ENCODE results near the gene ELOVL5.

The ELOVL5 gene

DNA sequence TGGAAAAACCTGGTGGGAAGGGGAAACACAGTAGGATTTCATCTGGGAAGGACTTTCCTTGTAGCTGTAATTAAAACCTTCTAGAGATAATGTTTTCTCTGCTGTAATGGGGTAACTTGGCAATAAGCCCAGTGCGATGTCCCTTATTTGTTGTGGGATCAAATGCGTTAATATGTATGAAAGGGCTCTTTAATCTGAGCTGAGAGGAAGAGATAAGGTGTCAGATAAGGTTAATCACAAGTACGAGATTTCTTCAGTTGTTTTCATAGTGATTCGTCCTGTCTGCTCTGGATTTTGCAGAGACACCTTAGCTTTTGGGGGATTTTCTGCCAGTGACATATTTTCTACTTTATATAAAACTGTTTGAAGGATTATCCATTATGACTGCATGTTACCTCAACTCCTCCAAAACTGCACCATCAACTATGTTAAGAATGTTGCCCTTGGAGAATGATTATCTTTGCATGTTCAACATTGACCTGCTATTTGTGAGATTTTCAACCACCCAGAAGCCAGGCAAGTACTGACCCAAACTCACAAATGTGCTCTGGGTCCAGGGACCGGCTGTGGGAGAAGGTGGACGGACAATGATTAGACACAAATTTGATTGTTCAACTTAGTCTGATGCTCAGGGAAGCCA lies 21.2 kb upstream of the ELOVL5 start:
- TF ChIP-seq, protein P1, sequence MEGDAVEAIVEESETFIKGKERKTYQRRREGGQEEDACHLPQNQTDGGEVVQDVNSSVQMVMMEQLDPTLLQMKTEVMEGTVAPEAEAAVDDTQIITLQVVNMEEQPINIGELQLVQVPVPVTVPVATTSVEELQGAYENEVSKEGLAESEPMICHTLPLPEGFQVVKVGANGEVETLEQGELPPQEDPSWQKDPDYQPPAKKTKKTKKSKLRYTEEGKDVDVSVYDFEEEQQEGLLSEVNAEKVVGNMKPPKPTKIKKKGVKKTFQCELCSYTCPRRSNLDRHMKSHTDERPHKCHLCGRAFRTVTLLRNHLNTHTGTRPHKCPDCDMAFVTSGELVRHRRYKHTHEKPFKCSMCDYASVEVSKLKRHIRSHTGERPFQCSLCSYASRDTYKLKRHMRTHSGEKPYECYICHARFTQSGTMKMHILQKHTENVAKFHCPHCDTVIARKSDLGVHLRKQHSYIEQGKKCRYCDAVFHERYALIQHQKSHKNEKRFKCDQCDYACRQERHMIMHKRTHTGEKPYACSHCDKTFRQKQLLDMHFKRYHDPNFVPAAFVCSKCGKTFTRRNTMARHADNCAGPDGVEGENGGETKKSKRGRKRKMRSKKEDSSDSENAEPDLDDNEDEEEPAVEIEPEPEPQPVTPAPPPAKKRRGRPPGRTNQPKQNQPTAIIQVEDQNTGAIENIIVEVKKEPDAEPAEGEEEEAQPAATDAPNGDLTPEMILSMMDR (IDR thresholded peaks at IDR 0.05; ENCODE audit: low read depth, low read length) = no peak

DNA sequence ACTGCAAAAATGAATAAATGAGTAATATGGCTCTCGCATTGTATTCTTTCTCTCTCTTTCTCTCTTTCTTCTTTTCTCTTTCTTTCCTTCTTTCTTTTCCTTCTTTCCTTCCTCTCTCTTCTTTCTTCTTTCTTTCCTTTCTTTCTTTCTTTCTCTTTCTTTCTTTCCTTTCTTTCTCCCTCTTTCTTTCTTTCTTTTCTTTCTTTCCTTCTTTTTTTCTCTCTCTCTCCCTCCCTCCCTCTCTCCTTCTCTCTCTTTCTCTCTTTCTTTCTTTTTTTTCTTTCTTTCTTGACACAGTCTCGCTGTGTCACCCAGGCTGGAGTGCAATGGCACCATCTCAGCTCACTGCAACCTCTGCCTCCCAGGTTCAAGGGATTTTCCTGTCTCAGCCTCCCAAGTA lies 20.3 kb upstream of the ELOVL5 start:
- no peak overlapping the region for H3K4me3 ChIP-seq (ENCODE audit: low read depth, low read length)
- TF ChIP-seq, protein P1 (IDR thresholded peaks at IDR 0.05; ENCODE audit: low read depth, low read length) = no peak

More for the DNA sequence above, 21.2 kb upstream of the ELOVL5 start:
- no peak overlapping the region for H3K4me3 ChIP-seq (ENCODE audit: low read depth, low read length)

DNA sequence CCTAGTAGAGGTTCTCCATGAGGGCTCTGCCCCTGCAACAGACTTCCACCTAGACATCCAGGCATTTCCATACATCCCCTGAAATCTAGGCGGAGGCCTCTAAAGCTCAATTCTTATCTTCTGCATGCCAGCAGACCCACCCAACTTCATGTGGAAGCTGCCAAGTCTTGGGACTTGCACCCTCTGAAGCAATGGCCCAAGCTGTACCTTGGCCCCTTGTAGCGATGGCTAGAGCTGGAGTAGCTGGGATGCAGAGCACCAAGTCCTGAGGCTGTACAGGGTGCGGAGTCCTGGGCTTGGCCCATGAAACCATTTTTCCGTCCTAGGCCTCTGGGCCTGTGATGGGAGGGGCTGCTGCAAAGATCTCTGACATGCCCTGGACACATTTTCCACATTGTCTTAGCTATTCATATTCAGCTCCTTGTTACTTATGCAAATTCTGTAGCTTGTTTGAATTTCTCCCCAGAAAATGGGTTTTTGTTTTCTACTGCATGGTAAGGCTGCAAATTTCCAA lies 17.4 kb upstream of the ELOVL5 start:
- TF ChIP-seq, protein P1 (IDR thresholded peaks at IDR 0.05; ENCODE audit: low read depth, low read length) = no peak
- H3K4me3 ChIP-seq (ENCODE audit: low read depth, low read length) = no peak overlapping the region

DNA sequence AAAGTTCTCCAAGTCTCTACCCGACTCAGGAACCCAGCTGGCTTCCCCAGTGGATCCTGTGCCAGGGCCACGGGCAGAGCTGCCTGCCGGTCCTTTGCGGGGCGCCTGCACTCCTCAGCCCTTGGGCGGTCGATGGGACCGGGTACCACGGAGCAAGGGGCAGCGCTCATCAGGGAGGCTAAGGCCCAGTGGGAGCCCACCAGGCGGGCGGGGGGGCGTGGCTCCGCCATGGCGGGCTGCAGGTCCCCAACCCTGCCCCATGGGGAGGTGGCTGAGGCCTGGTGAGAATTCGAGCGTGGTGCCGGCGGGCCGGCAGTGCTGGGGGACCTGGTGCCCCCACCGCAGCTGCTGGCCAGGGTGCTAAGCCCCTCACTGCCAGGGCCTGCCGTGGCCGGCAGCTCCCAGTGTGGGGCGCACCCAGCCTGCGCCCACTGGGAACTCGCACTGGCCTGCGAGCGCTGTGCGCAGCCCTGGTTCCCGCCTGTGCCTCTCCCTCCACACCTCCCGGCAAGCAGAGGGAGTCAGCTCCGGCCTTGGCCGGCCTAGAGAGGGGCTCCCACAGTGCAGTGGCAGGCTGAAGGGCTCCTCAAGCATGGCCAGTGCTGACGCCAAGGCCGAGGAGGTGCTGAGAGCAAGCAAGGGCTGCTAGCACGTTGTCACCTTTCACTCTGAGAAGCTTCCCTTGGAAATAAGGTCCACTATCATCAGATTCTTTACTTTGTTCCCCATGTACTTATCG lies 14.8 kb upstream of the ELOVL5 start:
- TF ChIP-seq, protein P1 (IDR thresholded peaks at IDR 0.05; ENCODE audit: low read depth, low read length) = no peak
- no peak overlapping the region for H3K4me3 ChIP-seq (ENCODE audit: low read depth, low read length)

DNA sequence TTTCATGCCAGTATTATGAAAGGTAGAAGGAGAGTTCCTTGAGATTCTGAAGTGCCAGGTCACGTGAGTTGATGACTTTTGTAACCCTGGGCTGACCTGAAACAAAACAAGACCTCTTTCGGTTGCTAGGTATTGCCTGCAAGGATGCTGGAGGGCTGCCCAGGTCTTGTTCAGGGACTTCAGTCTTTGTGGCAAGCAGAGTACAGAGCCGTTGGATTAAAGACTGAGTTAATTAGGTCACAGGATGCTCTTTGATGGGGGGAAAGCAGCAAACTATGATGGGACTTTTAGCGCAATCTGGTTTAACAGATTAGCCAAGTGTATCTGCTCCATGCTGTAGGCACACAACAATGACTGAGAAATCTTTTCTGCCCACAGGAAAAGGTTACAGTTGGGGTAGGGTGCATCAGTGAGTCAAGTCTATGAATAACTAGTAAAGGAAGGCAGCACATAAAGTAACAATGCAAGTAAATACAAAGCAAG lies 12.8 kb upstream of the ELOVL5 start:
- TF ChIP-seq, protein P1 (IDR thresholded peaks at IDR 0.05; ENCODE audit: low read depth, low read length) = no peak
- H3K4me3 ChIP-seq (ENCODE audit: low read depth, low read length) = no peak overlapping the region

DNA sequence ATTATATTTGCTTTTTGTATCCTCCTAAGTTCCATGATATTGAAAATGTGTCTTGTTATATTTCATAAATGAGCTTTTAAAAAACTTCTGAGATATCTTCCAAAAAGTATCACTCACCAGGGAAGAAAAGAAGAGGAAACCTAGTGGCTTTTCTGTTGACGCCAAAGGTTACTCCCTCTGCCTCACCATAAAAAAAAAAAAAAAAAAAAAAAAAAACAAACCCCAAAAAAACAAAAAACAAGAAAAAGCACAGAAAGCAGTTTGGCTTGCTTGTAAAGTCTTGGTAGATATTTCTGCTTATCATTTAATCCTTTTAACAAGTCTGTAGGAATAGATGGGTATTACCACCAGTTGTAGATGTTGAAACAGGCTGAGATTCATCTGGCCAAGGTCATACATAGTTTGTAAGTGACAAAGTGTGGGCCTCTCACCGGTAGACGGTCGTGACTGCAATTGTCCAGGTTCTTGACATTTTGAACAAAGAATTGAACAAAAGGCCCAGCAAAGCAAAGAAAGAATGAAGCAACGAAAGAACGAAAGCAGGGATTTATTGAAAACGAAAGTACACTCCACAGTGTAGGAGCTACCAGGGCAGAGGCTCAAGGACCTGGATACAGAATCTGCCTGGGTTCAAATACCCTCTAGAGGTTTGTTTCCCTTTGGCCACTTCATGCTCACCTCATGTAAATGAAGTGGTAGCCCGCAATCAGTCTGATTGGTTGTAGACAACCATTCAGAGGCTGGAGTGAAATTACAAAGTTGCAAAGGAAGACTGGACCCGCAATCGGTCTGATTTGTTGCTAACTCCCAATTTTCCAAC lies 11.6 kb upstream of the ELOVL5 start:
- peak overlapping the region; percentile 64 for H3K4me3 ChIP-seq (ENCODE audit: low read depth, low read length)
- TF ChIP-seq, protein P1 (IDR thresholded peaks at IDR 0.05; ENCODE audit: low read depth, low read length) = no peak

Data from WI38 (cell line).